H1 (cell line): ENCODE data around the gene GABRR1. TPM values are rescaled to one million over a fixed set of nuclear protein-coding genes. Genes with fewer than 3 reads are reported as not detected.

ENCODE experiments used
- CTCF ChIA-PET: fragments of 300-600 bp; sonication (Branson Sonifier 250); formaldehyde crosslinking; loops from one replicate; lab custom pipeline; 2021; ENCODE audit not compliant: partially characterized antibody; lab: Charles Lee
- POLR2A ChIA-PET: fragments of 300-600 bp; sonication (Branson Sonifier 250); formaldehyde crosslinking; loops from one replicate; lab custom pipeline; 2021; ENCODE audit warnings: inconsistent platforms; ENCODE audit not compliant: partially characterized antibody; lab: Charles Lee
- DNase-seq, 2 experiments: peaks; one replicate each; pipeline versions ENCODE4 v3.0.0 to v3.0.0-alpha.2; 2010 to 2022; ENCODE audit warnings: low spot score in 2 of 2, low read depth in 1 of 2, mixed read lengths in 1 of 2
- FAIRE-seq: peaks from 2 replicates; lab custom pipeline; 2011; peaks lifted over from hg19 to GRCh38; lab: Jason Lieb, UNC
- H2AFZ ChIP-seq: 2 replicates; pipeline ENCODE4 v1.8.1; 2012; ENCODE audit warnings: low read length, inconsistent platforms
- H2AK5ac ChIP-seq: 2 replicates; pipeline ENCODE4 v1.6.1; 2013; ENCODE audit warnings: low read depth, low read length
- H2BK120ac ChIP-seq: replicated peaks from 2 replicates; pipeline ENCODE3; 2013; ENCODE audit warnings: low read depth, low read length, inconsistent platforms
- H2BK12ac ChIP-seq: 2 replicates; pipeline ENCODE4 v1.6.1; 2013; ENCODE audit warnings: low read depth, low read length
- H2BK15ac ChIP-seq: 2 replicates; pipeline ENCODE4 v1.6.1; 2013; ENCODE audit warnings: low read length
- H2BK20ac ChIP-seq: 2 replicates; pipeline ENCODE4 v1.6.1; 2013; ENCODE audit warnings: low read length
- H2BK5ac ChIP-seq: 2 replicates; pipeline ENCODE4 v1.6.1; 2013; ENCODE audit warnings: low read depth, low read length
- H3K14ac ChIP-seq: 2 replicates; pipeline ENCODE4 v1.6.1; 2013; ENCODE audit warnings: inconsistent platforms; ENCODE audit not compliant: insufficient read length
- H3K18ac ChIP-seq: 2 replicates; pipeline ENCODE4 v1.6.1; 2013; ENCODE audit warnings: low read length; ENCODE audit errors: extremely low read depth
- H3K23ac ChIP-seq: 2 replicates; pipeline ENCODE4 v1.6.1; 2013; ENCODE audit warnings: inconsistent platforms; ENCODE audit not compliant: insufficient read length
- H3K23me2 ChIP-seq: 2 replicates; pipeline ENCODE4 v1.6.1; 2013; ENCODE audit warnings: low read depth, low read length
- H3K27ac ChIP-seq: 2 replicates; pipeline ENCODE4 v1.6.1; 2011; ENCODE audit warnings: low read depth, low read length, inconsistent platforms
- H3K27me3 ChIP-seq, 4 experiments: replicated peaks in 1 of 4; 1 replicate in 1 of 4; 2 replicates in 3 of 4; pipeline versions ENCODE4 v1.6.1 to v1.8.1; 2011 to 2013; ENCODE audit warnings: low read length in 3 of 4, mild to moderate bottlenecking in 3 of 4, inconsistent platforms in 2 of 4, mixed read lengths in 2 of 4, moderate library complexity in 1 of 4; ENCODE audit not compliant: control insufficient read depth in 3 of 4, insufficient read depth in 3 of 4; ENCODE audit errors: extremely low read depth in 1 of 4
- H3K36me3 ChIP-seq, 4 experiments: 2 replicates each; pipeline versions ENCODE4 v1.6.1 to v1.8.1; 2011 to 2013; ENCODE audit warnings: mild to moderate bottlenecking in 4 of 4, low read length in 3 of 4, moderate library complexity in 2 of 4, control low read depth in 1 of 4, inconsistent platforms in 1 of 4; ENCODE audit not compliant: insufficient read depth in 4 of 4, control insufficient read depth in 2 of 4
- H3K4ac ChIP-seq: replicated peaks from 2 replicates; pipeline ENCODE3; 2013; ENCODE audit warnings: low read length, low read depth, mixed read lengths, inconsistent platforms; ENCODE audit not compliant: insufficient read length
- H3K4me1 ChIP-seq, 4 experiments: replicated peaks in 1 of 4; 1 replicate in 1 of 4; 2 replicates in 3 of 4; pipeline versions ENCODE4 v1.6.1 to v1.8.1; 2011 to 2013; ENCODE audit warnings: low read length in 3 of 4, inconsistent platforms in 2 of 4, mixed read lengths in 1 of 4; ENCODE audit not compliant: insufficient read depth in 4 of 4, control insufficient read depth in 3 of 4
- H3K4me2 ChIP-seq, 2 experiments: 2 replicates each; pipeline versions ENCODE4 v1.6.1 to v1.8.1; 2011 to 2013; ENCODE audit warnings: low read depth in 2 of 2, low read length in 2 of 2, control low read depth in 1 of 2, inconsistent platforms in 1 of 2, mild to moderate bottlenecking in 1 of 2; ENCODE audit not compliant: insufficient read depth in 1 of 2
- H3K4me3 ChIP-seq, 4 experiments: fragments of 200-600, 300-600 bp in 1 of 4; sonication (generic), shearing (Covaris generic), sonication (Bioruptor Twin) in 1 of 4; 2 replicates each; pipeline versions ENCODE4 v1.5.1 to v1.8.1; 2011 to 2016; ENCODE audit warnings: low read length in 4 of 4, low read depth in 3 of 4, control low read depth in 2 of 4, inconsistent platforms in 2 of 4, mild to moderate bottlenecking in 2 of 4, mixed read lengths in 1 of 4, moderate library complexity in 1 of 4; ENCODE audit not compliant: insufficient read depth in 2 of 4; ENCODE audit errors: extremely low read depth in 1 of 4
- H3K56ac ChIP-seq: replicated peaks from 2 replicates; pipeline ENCODE3; 2013; ENCODE audit warnings: low read depth, mild to moderate bottlenecking, mixed read lengths, low read length, inconsistent platforms; ENCODE audit not compliant: insufficient read length
- H3K79me1 ChIP-seq: 2 replicates; pipeline ENCODE4 v1.6.1; 2013; ENCODE audit warnings: low read depth, low read length, control low read depth
- H3K79me2 ChIP-seq, 2 experiments: 2 replicates each; pipeline versions ENCODE4 v1.6.1 to v1.8.1; 2012 to 2013; ENCODE audit warnings: low read length in 2 of 2, mild to moderate bottlenecking in 2 of 2, inconsistent platforms in 1 of 2; ENCODE audit not compliant: insufficient read depth in 2 of 2, control insufficient read depth in 1 of 2
- H3K9ac ChIP-seq, 4 experiments: replicated peaks in 1 of 4; 1 replicate in 1 of 4; 2 replicates in 3 of 4; pipeline versions ENCODE4 v1.6.1 to v1.8.1; 2011 to 2013; ENCODE audit warnings: low read depth in 3 of 4, low read length in 3 of 4, control low read depth in 2 of 4, mild to moderate bottlenecking in 2 of 4, moderate library complexity in 2 of 4, inconsistent platforms in 1 of 4; ENCODE audit errors: extremely low read depth in 1 of 4
- H3K9me3 ChIP-seq, 2 experiments: 2 replicates each; pipeline versions ENCODE4 v1.6.1 to v1.8.1; 2012 to 2013; ENCODE audit warnings: mild to moderate bottlenecking in 2 of 2, moderate library complexity in 2 of 2, control low read depth in 1 of 2, inconsistent platforms in 1 of 2, low read depth in 1 of 2, low read length in 1 of 2, mixed read lengths in 1 of 2; ENCODE audit not compliant: insufficient read depth in 2 of 2
- H4K20me1 ChIP-seq, 2 experiments: replicated peaks in 1 of 2; 2 replicates each; pipeline versions ENCODE3 to v1.8.1; 2011 to 2013; ENCODE audit warnings: inconsistent platforms in 2 of 2, low read length in 2 of 2, mild to moderate bottlenecking in 1 of 2; ENCODE audit not compliant: insufficient read depth in 2 of 2, control insufficient read depth in 1 of 2
- H4K5ac ChIP-seq: 2 replicates; pipeline ENCODE4 v1.6.1; 2013; ENCODE audit warnings: low read length, low read depth, mixed read lengths, inconsistent platforms; ENCODE audit not compliant: insufficient read length
- H4K8ac ChIP-seq: 2 replicates; pipeline ENCODE4 v1.8.0; 2013; ENCODE audit warnings: mild to moderate bottlenecking, moderate library complexity, low read length, inconsistent platforms; ENCODE audit not compliant: insufficient read depth; ENCODE audit errors: extremely low read depth
- H4K91ac ChIP-seq: replicated peaks from 2 replicates; pipeline ENCODE3; 2013; ENCODE audit warnings: low read length, mixed read lengths, inconsistent platforms; ENCODE audit not compliant: insufficient read length
- CTCF ChIP-seq, 3 experiments: IDR thresholded peaks; 1 replicate in 2 of 3; 2 replicates in 1 of 3; pipeline versions ENCODE4 v1.5.1 to v1.6.1; 2011; ENCODE audit warnings: low read length in 3 of 3, mild to moderate bottlenecking in 3 of 3, inconsistent platforms in 2 of 3, low read depth in 1 of 3, moderate library complexity in 1 of 3; ENCODE audit not compliant: insufficient read depth in 1 of 3; ENCODE audit errors: control extremely low read depth in 1 of 3
- SIRT6 ChIP-seq: IDR thresholded peaks from one replicate; pipeline ENCODE4 v1.7.1; 2012; ENCODE audit warnings: low read length, inconsistent platforms
- WGBS, 2 experiments: shearing (Covaris generic) in 1 of 2; methylation state at CpG; one replicate each; pipeline versions ENCODE4 v1.1.6 to v1.1.7; 2013 to 2015; ENCODE audit warnings: low lambda C conversion rate in 2 of 2, mixed read lengths in 2 of 2, inconsistent platforms in 1 of 2, low coverage in 1 of 2, missing lambda C conversion rate in 1 of 2; ENCODE audit not compliant: insufficient replicate concordance in 2 of 2, insufficient coverage in 1 of 2, insufficient read length in 1 of 2; ENCODE audit errors: extremely low coverage in 1 of 2, missing lambda C conversion rate in 1 of 2; 5-methylcytosine and 5-hydroxymethylcytosine counted together
- polyA plus RNA-seq, 7 experiments: library from polyadenylated mRNA; depleted of rRNA in 3 of 7; stranded (reverse) in 5 of 7; unstranded in 2 of 7; fragments of >200 nt in 5 of 7; fragments of 200-250 nt in 2 of 7; gene quantifications; 1 replicate in 5 of 7; 2 replicates in 1 of 7; 4 replicates in 1 of 7; pipeline versions ENCODE4 v1.2.1 to v1.2.3, GENCODE V29; 2011 to 2013; ENCODE audit warnings: missing spikeins in 2 of 7, mixed read lengths in 2 of 7
- total RNA-seq: library from RNA; stranded (reverse); fragmentation: NEBNext Ultra II Directional; extraction: Animal tissue kit (Norgen Biotek cat#: 25700); gene quantifications from 2 replicates; pipeline ENCODE4 v1.2.1, GENCODE V29; 2021

The GABRR1 gene
- total and polyA plus RNA-seq, 2 of the 8 experiments (the other 6 are each of a cell fraction or from before 2014, with no cell fraction given): 0.60 to 0.63 TPM

- POLR2A ChIA-PET: no interaction called here
- Histone ChIP-seq H2AK5ac (no peak overlapping the region), H4K5ac (no peak overlapping the region), H3K4me1 (peaks cover 0 to 14% (median 10%) of the 10 kb centered on the region in 4 experiments; a peak in 5 of 7 replicates), H2BK12ac (no peak overlapping the region), H2BK15ac (no peak overlapping the region), H3K23me2 (no peaks in the 10 kb centered on the region; the same call in 1 of the 2 replicates), H4K8ac (no peak overlapping the region), H3K23ac (no peak overlapping the region), H3K36me3 (no peaks in the 10 kb centered on the region), H4K20me1 (no peaks in the 10 kb centered on the region), H3K9me3 (no peaks in the 10 kb centered on the region), H3K27me3 (no peaks in the 10 kb centered on the region), H3K27ac (no peak overlapping the region), H3K79me1 (no peaks in the 10 kb centered on the region), H3K9ac (no peak overlapping the region), H3K4me2 (no peak overlapping the region), H4K91ac (no peak overlapping the region), H3K18ac (no peak overlapping the region), H3K14ac (no peak overlapping the region), H2BK120ac (no peak overlapping the region), H2BK20ac (no peak overlapping the region), H3K4me3 (no peak overlapping the region), H2BK5ac (no peak overlapping the region), H3K56ac (no peak overlapping the region), H2AFZ (0 out of 2 replicates have a peak overlapping the region, but pooled peaks have one; percentile 9), H3K79me2 (no peaks in the 10 kb centered on the region), H3K4ac (no peak overlapping the region)
- no peak for FAIRE-seq
- WGBS, 2 experiments: 69% methylated on average over 4 of the region's 4 CpGs; no CpG with 5 or more reads in 1 of the 2 experiments
- TF ChIP-seq CTCF (IDR thresholded peaks at IDR 0.05; ENCODE audit: control extremely low read depth in 1 of 3, insufficient read depth in 1 of 3, low read depth in 1 of 3, low read length in 3 of 3) (peak in 2 of 3 experiments; percentile 31 to 33; a peak in 2 of 4 replicates), SIRT6 (no peak)
- CTCF ChIA-PET: interaction anchor here (0.6 to 2.0 kb wide), 7 partner anchors 11 to 233 kb away, joined by 3 to 11 read pairs (median 4); no protein-coding TSS in a partner anchor
- DNase-seq: no peak
Observed at GRCh38 chr6:89216411-89216810, 747 bp downstream of the GABRR1 start.
